OCI-LY1 (cell line): ENCODE results near the gene CYB5R2.

Experiments used
- CTCF ChIP-seq: fragments of 200-600 bp; sonication (generic), shearing (Covaris generic); IDR thresholded peaks from 2 replicates; pipeline ENCODE4 v1.5.1; 2017; ENCODE audit warnings: mild to moderate bottlenecking, antibody characterized with exemption, low read length, moderate library complexity, mixed read lengths
- EZH2 ChIP-seq: fragments of 200-600 bp; sonication (generic), shearing (Covaris generic); IDR thresholded peaks from 2 replicates; pipeline ENCODE4 v1.8.0; 2017; ENCODE audit warnings: borderline replicate concordance, mixed run types, mild to moderate bottlenecking, antibody characterized with exemption, low read length, moderate library complexity, mixed read lengths

DNA sequence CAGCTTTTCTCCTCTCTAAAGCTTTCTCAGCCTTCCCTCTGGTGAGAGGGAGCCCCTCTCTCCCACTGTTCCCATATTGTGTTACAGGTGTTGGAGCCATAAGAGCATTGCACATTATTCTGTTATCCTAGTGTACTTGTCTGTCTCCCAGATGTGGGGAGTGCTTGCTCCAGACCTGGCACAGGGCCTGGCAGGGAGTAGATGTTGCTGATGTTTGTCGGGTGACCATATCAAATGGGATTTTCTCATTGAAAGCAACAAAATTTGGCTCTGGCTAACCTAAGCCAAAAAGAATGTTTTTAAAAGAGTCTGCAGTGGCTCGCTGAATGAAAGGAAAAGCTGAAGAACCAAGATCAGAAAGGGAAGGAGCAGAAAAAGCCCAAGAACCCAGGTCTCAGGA lies 41.1 kb downstream of the CYB5R2 start:
- TF ChIP-seq CTCF (no peak), EZH2 (no peak)
